ENCODE measurements around the gene CDC42BPA. TPM values are rescaled to one million over a fixed set of nuclear protein-coding genes. Genes with fewer than 3 reads are reported as not detected.
A peak's percentile ranks its signal among the peaks of the same experiment; 100 is the strongest.
"Not testable (repeated sequence)": the region's sequence is repeated elsewhere in the genome, so short reads cannot be mapped to it uniquely, and the experiment has no call there.

The CDC42BPA gene
- total RNA-seq, 1 experiment from 2014 or later: 102 TPM

GRCh38 chr1:227234998-227235405, 83.3 kb downstream of the CDC42BPA start:
- ChIA-PET POLR2A (interaction anchor here (0.8 to 1.9 kb wide), 4 partner anchors 23 to 933 kb away, joined by 3 to 12 read pairs (median 6); partner anchors contain the start of gene CDC42BPA), CTCF (interaction anchor here (0.6 to 3.7 kb wide), 35 partner anchors 9 to 1086 kb away, joined by 3 to 51 read pairs (median 3); partner anchors contain the start of gene CDC42BPA)
- no TSS peak for BruUV-seq (replicated peaks)
- no peaks in the 10 kb centered on the region for H3K9me3 Mint-ChIP-seq (ENCODE audit: unreplicated experiment)
- TF ChIP-seq CTCF (IDR thresholded peaks at IDR 0.05; ENCODE audit: unreplicated experiment): peak; percentile 78
- H3K27me3 Mint-ChIP-seq (ENCODE audit: insufficient read depth, unreplicated experiment): no peaks in the 10 kb centered on the region
- H3K36me3 Mint-ChIP-seq (ENCODE audit: insufficient read depth, unreplicated experiment): peaks cover 10% of the 10 kb centered on the region
- peak; percentile 84 for DNase-seq (ENCODE audit: unreplicated experiment)
- H3K4me1 Mint-ChIP-seq (ENCODE audit: insufficient read depth, unreplicated experiment): peaks cover 15% of the 10 kb centered on the region
- intact Hi-C loops (cut with micrococcal nuclease): loop anchor here (1.0 kb wide), 2 partner anchors 82 to 202 kb away; no protein-coding TSS in a partner anchor
- no peak overlapping the region for H3K27ac Mint-ChIP-seq (ENCODE audit: low read depth, unreplicated experiment)
- no peak overlapping the region for H3K4me3 Mint-ChIP-seq (ENCODE audit: unreplicated experiment)

- DNase-seq (ENCODE audit: unreplicated experiment); CTCF ChIA-PET; H3K4me1 Mint-ChIP-seq (ENCODE audit: insufficient read depth, unreplicated experiment); H3K4me3 Mint-ChIP-seq (ENCODE audit: unreplicated experiment); H3K9me3 Mint-ChIP-seq (ENCODE audit: unreplicated experiment); BruUV-seq (replicated peaks); H3K27ac Mint-ChIP-seq (ENCODE audit: low read depth, unreplicated experiment); intact Hi-C loops (cut with micrococcal nuclease); H3K27me3 Mint-ChIP-seq (ENCODE audit: insufficient read depth, unreplicated experiment); POLR2A ChIA-PET: not testable (repeated sequence)
- H3K36me3 Mint-ChIP-seq (ENCODE audit: insufficient read depth, unreplicated experiment): peaks cover 14% of the 10 kb centered on the region
Measured at GRCh38 chr1:227231128-227231527, 87.2 kb downstream of the CDC42BPA start.

GRCh38 chr1:227228201-227228600, 90.1 kb downstream of the CDC42BPA start:
- Mint-ChIP-seq H3K9me3 (ENCODE audit: unreplicated experiment) (no peaks in the 10 kb centered on the region), H3K4me1 (ENCODE audit: insufficient read depth, unreplicated experiment) (peaks cover 22% of the 10 kb centered on the region), H3K36me3 (ENCODE audit: insufficient read depth, unreplicated experiment) (peaks cover 14% of the 10 kb centered on the region), H3K27ac (ENCODE audit: low read depth, unreplicated experiment) (no peak overlapping the region), H3K4me3 (ENCODE audit: unreplicated experiment) (no peak overlapping the region), H3K27me3 (ENCODE audit: insufficient read depth, unreplicated experiment) (no peaks in the 10 kb centered on the region)
- CTCF ChIA-PET: interaction anchor here (1.0 to 1.1 kb wide), 2 partner anchors 13 to 17 kb away, joined by 5 to 7 read pairs; no protein-coding TSS in a partner anchor
- DNase-seq (ENCODE audit: unreplicated experiment): no peak
- no TSS peak for BruUV-seq (replicated peaks)
- POLR2A ChIA-PET: interaction anchor here (0.6 to 2.7 kb wide), 5 partner anchors 15 to 768 kb away, joined by 3 to 8 read pairs (median 3); partner anchors contain the start of gene CDC42BPA
- intact Hi-C loops (cut with micrococcal nuclease): no loop called here
- no peak for TF ChIP-seq CTCF (IDR thresholded peaks at IDR 0.05; ENCODE audit: unreplicated experiment)

- no peak for DNase-seq (ENCODE audit: unreplicated experiment)
- ChIA-PET CTCF (interaction anchor here (0.6 to 1.1 kb wide), 5 partner anchors 13 to 361 kb away, joined by 3 to 7 read pairs (median 5); no protein-coding TSS in a partner anchor), POLR2A (interaction anchor here (0.7 to 2.7 kb wide), 5 partner anchors 16 to 74 kb away, joined by 3 to 8 read pairs (median 3); no protein-coding TSS in a partner anchor)
- TF ChIP-seq CTCF (IDR thresholded peaks at IDR 0.05; ENCODE audit: unreplicated experiment): no peak
- H3K4me3 Mint-ChIP-seq (ENCODE audit: unreplicated experiment): no peak overlapping the region
- peaks cover 26% of the 10 kb centered on the region for H3K4me1 Mint-ChIP-seq (ENCODE audit: insufficient read depth, unreplicated experiment)
- H3K9me3 Mint-ChIP-seq (ENCODE audit: unreplicated experiment): no peaks in the 10 kb centered on the region
- H3K36me3 Mint-ChIP-seq (ENCODE audit: insufficient read depth, unreplicated experiment): peaks cover 14% of the 10 kb centered on the region
- no TSS peak for BruUV-seq (replicated peaks)
- H3K27me3 Mint-ChIP-seq (ENCODE audit: insufficient read depth, unreplicated experiment): no peaks in the 10 kb centered on the region
- no peak overlapping the region for H3K27ac Mint-ChIP-seq (ENCODE audit: low read depth, unreplicated experiment)
- intact Hi-C loops (cut with micrococcal nuclease): no loop called here
Measured at GRCh38 chr1:227227761-227228160, 90.5 kb downstream of the CDC42BPA start.
